ENCODE results near the gene SKP2.
"Not testable (repeated sequence)": the region's sequence is repeated elsewhere in the genome, so short reads cannot be mapped to it uniquely, and the experiment has no call there.

Gene SKP2
- 33.8 reads per million, percentile 59 among the genes with 10 or more reads in this experiment for total RNA-seq

- peak; percentile 99 for DNase-seq
Observed at GRCh38 chr5:36151434-36152323, at the start of gene SKP2, which contains the start of gene LMBRD2. Gene SKP2 (plus strand): TSS chr5:36152111. CDS start chr5:36152263, 152 bp downstream. Gene LMBRD2 (minus strand): TSS chr5:36151887. CDS start chr5:36143349, 8,538 bp downstream.

DNA sequence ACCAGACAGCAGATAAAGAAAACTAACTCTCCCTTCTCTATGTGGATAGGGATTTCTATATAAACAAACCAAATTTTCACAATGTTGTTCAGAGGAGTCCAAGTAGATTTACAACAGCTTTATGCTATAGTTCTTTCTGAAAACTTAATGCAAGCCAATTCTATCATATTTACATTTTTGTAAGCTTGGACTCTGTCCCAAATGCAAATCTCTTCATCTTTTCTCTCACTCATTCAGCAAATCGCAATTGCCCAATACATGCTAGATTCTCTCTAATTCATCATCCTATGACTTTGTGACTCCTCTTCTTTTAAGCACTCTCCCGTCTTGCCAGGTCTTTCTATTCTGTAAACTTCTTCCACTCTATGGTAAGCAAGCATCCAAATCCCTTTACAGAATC, 46.1 kb upstream of the SKP2 start:
- no peak for DNase-seq

- DNase-seq, result no peak
Observed at GRCh38 chr5:36108758-36109460, 43.0 kb upstream of the SKP2 start.

GRCh38 chr5:36111238-36111637, 40.7 kb upstream of the SKP2 start:
- no peak for DNase-seq

GRCh38 chr5:36125868-36126267, 26.0 kb upstream of the SKP2 start:
- no peak for DNase-seq

GRCh38 chr5:36128795-36129194, 23.1 kb upstream of the SKP2 start:
- DNase-seq, result no peak

DNA sequence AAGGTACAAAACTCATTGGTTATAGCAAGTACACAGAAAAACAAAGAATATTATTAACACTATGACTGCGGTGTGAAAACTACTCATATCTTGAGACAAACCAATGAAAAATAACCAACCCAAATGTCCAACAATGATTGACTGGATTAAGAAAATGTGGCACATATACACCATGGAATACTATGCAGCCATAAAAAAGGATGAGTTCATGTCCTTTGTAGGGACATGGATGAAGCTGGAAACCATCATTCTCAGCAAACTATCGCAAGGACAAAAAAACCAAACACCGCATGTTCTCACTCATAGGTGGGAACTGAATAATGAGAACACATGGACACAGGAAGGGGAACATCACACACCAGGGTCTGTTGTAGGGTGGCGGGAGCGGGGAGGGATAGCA, 22.2 kb upstream of the SKP2 start:
- not testable (repeated sequence) for DNase-seq

DNA sequence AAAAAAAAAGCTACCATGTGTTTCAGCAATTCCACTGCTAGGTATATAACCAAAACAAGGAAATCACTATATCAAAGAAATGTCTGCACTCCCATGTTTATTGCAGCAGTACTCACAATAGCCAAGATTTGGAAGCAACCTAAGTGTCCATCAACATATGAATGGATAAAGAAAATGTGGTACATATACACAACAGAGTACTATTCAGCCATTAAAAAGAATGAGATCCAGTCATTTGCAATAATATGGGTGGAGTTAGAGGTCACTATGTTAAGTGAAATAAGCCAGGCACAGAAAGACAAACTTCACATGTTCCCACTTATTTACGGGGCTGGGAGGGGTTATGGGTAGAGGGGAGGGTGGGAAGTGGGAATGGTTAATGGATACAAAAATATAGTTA, 18.9 kb upstream of the SKP2 start:
- not testable (repeated sequence) for DNase-seq

DNA sequence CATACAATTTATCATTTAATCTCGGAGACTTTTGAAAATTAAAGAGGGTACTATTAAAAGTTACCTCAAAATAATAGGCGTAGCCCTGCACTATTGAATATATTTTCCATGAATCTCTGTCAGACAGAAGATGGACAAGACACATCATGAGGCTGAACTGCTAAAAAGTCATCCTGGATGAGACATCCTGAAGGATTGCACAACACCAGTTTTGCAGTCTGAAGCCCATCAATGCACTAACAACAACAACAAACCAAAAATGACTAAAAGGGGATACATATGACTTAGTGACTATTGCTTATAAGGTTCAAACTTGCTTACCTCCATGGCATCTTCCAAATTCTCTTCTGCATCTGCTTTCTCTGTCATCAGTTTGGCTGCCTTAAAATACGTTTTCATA, 15.9 kb upstream of the SKP2 start:
- DNase-seq, result no peak

- DNase-seq, result no peak
Observed at GRCh38 chr5:36136581-36136980, 15.3 kb upstream of the SKP2 start.

DNA sequence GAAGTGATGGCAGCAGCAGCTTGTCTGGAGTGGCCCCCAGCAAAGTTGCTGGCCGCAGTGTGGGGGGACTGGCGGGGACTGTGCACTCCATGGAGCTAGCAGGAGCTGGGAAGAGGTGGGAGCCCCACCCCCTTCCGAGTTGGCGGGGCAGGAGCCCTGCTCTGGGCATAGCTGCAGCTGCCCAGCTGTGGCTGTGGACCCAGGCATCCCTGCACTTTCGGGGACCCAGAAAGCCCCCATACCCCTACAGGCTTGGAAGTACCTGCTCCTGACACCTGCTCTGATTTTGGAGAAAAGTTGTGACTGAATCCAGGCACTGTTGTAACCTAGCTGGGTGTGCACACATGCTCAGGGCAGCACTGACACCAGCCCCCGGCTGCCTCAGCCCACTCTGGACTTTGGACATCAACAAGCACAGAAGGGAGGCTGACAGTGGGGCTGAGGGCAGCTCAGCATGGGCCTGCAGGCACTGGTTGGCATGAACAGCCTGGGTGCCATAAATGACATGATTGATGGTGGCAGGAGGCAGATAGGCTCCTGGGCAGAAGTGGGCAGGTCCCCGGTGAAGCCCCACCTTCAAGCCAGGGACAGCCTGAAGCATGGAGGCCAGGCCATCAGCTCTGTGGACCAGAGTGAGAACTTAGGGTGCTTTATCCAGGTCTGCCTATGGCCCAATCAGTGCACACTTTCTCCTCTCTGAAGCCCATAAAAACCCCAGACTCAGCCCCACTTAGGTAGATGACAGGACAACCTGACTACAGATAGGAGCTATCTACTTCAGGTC, 12.8 kb upstream of the SKP2 start:
- no peak for DNase-seq

GRCh38 chr5:36145311-36145710, 6.6 kb upstream of the SKP2 start:
- DNase-seq, result no peak

DNA sequence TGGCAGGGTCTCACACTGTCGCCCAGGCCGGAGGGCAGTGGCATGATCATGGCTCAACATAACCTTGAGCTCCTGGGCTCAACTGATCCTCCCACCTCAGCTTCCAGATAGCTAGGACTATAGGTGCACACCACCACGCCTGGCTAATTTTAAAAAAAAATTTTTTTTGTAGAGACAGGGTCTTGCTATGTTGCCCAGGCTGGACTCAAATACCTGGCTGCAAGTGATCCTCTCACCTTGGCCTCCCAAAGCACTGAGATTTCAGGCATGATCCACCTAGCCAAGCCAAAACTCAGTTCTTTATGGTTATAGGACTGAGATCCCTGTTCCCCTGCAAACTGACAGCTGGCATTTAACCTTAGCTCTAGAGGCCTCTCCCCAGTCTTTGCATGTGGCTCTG, 5.5 kb upstream of the SKP2 start:
- no peak for DNase-seq

GRCh38 chr5:36147681-36148080, 4.2 kb upstream of the SKP2 start:
- DNase-seq, result no peak

- DNase-seq, result peak; percentile 32
Observed at GRCh38 chr5:36150676-36151433, 1.1 kb upstream of the SKP2 start.

GRCh38 chr5:36152324-36153297, 700 bp downstream of the SKP2 start:
- DNase-seq, result no peak

GRCh38 chr5:36153298-36153677, 1.4 kb downstream of the SKP2 start:
- DNase-seq, result no peak

GRCh38 chr5:36153726-36154125, 1.8 kb downstream of the SKP2 start:
- DNase-seq, result no peak

DNA sequence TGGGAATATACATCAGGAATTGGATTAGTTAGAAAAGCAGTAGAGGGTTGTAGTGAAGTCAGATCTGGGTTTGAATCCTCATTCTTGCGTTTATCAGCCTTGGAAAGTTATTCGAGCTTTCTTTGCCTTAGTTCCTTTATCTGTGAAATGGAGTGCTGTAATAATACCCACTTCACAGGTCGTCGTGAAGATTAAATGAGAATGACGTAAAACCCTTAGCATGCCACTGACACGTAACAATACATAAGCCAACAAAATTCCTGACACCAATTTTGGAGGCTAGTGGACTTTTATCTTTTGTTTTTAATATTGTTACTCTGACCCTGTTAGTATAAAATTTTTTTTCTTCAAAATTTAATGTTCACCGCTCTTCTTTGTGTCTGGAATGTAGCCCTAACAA, 3.4 kb downstream of the SKP2 start:
- DNase-seq, result no peak

DNA sequence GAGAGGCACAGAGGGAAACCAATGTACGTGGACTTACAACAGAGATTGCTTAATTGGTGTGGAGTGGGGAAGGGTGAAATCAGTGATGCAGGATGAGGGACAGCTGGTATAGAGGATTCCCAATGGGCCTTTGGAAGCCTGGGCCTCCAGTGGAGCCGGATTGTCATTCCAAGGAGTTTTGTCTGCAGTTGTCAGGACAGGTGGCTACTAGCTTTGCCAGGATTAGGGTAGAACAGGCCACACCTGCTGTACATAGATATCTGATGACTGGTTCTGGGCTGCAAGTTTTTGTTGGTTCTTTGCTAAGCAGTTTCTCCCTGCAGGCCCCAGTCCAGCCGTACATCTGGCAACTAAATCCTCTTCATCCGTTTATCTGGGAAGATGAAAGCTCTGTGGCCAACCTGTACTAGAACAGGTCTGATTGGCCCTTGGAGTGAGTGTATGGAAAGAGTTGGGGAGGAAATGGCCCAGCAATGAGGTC, 4.2 kb downstream of the SKP2 start:
- DNase-seq, result no peak

GRCh38 chr5:36156619-36157018, 4.7 kb downstream of the SKP2 start:
- no peak for DNase-seq
